ENCODE data around the gene CCT8L2.
"Not testable (repeated sequence)": the region's sequence is repeated elsewhere in the genome, so short reads cannot be mapped to it uniquely, and the experiment has no call there.

The CCT8L2 gene

GRCh38 chr22:16625018-16625417 lies 32.4 kb upstream of the CCT8L2 start:
- H3K9me3 ChIP-seq (replicated peaks in 1 of 2; ENCODE audit: control insufficient read depth in 2 of 2, insufficient read depth in 1 of 2, low read depth in 1 of 2, low read length in 2 of 2); H3K4me1 ChIP-seq (ENCODE audit: control insufficient read depth in 2 of 2, insufficient read depth in 1 of 2, low read depth in 1 of 2, low read length in 2 of 2); H3K14ac ChIP-seq (ENCODE audit: low read length); H2BK15ac ChIP-seq (ENCODE audit: low read length); DNase-seq (ENCODE audit: low spot score); H2BK12ac ChIP-seq (ENCODE audit: low read length); H3K4me3 ChIP-seq (ENCODE audit: low read length in 2 of 2); H3K27me3 ChIP-seq (ENCODE audit: control insufficient read depth in 3 of 3, insufficient read depth in 3 of 3, low read depth in 1 of 3, low read length in 3 of 3); H3K18ac ChIP-seq (ENCODE audit: low read length); H3K4ac ChIP-seq (ENCODE audit: low read length); H3K23ac ChIP-seq (ENCODE audit: low read depth, low read length, poor library complexity); H2BK5ac ChIP-seq (ENCODE audit: low read length); H3K9ac ChIP-seq (ENCODE audit: low read depth, low read length, poor library complexity); H3K36me3 ChIP-seq (replicated peaks in 1 of 2; ENCODE audit: control insufficient read depth in 2 of 2, insufficient read depth in 2 of 2, low read length in 2 of 2); H2BK120ac ChIP-seq (ENCODE audit: low read depth, low read length); H2AK5ac ChIP-seq (ENCODE audit: low read depth, low read length); H3K4me2 ChIP-seq (ENCODE audit: insufficient read depth, low read length, poor library complexity, severe bottlenecking); H2AFZ ChIP-seq (ENCODE audit: low read length); H4K8ac ChIP-seq (ENCODE audit: low read depth, low read length); H3K27ac ChIP-seq (replicated peaks; ENCODE audit: low read length); H4K91ac ChIP-seq (ENCODE audit: low read depth, low read length, poor library complexity); H3K79me1 ChIP-seq (ENCODE audit: low read depth, low read length): not testable (repeated sequence)
- no CpG with 5 or more reads among the region's 2 CpGs for WGBS, 2 donors (ENCODE audit: extremely low coverage in 2 of 2, insufficient read length in 2 of 2, insufficient replicate concordance in 1 of 2)

GRCh38 chr22:16623595-16623994 lies 31.0 kb upstream of the CCT8L2 start:
- not testable (repeated sequence) for H3K4me1 ChIP-seq (ENCODE audit: control insufficient read depth in 2 of 2, insufficient read depth in 1 of 2, low read depth in 1 of 2, low read length in 2 of 2); H2BK15ac ChIP-seq (ENCODE audit: low read length); H4K91ac ChIP-seq (ENCODE audit: low read depth, low read length, poor library complexity); H3K4me2 ChIP-seq (ENCODE audit: insufficient read depth, low read length, poor library complexity, severe bottlenecking); H2AK5ac ChIP-seq (ENCODE audit: low read depth, low read length); H2BK12ac ChIP-seq (ENCODE audit: low read length); H3K79me1 ChIP-seq (ENCODE audit: low read depth, low read length); H3K27ac ChIP-seq (replicated peaks; ENCODE audit: low read length); H3K4ac ChIP-seq (ENCODE audit: low read length); H4K8ac ChIP-seq (ENCODE audit: low read depth, low read length); H3K23ac ChIP-seq (ENCODE audit: low read depth, low read length, poor library complexity); H3K36me3 ChIP-seq (replicated peaks in 1 of 2; ENCODE audit: control insufficient read depth in 2 of 2, insufficient read depth in 2 of 2, low read length in 2 of 2); H3K9me3 ChIP-seq (replicated peaks in 1 of 2; ENCODE audit: control insufficient read depth in 2 of 2, insufficient read depth in 1 of 2, low read depth in 1 of 2, low read length in 2 of 2); H3K18ac ChIP-seq (ENCODE audit: low read length); H2BK120ac ChIP-seq (ENCODE audit: low read depth, low read length); H2BK5ac ChIP-seq (ENCODE audit: low read length); H3K4me3 ChIP-seq (ENCODE audit: low read length in 2 of 2); H3K14ac ChIP-seq (ENCODE audit: low read length); H3K27me3 ChIP-seq (ENCODE audit: control insufficient read depth in 3 of 3, insufficient read depth in 3 of 3, low read depth in 1 of 3, low read length in 3 of 3); H3K9ac ChIP-seq (ENCODE audit: low read depth, low read length, poor library complexity); DNase-seq (ENCODE audit: low spot score); H2AFZ ChIP-seq (ENCODE audit: low read length)

GRCh38 chr22:16617516-16617915 lies 24.9 kb upstream of the CCT8L2 start:
- not testable (repeated sequence) for H3K4me3 ChIP-seq (ENCODE audit: low read length in 2 of 2); H3K9me3 ChIP-seq (replicated peaks in 1 of 2; ENCODE audit: control insufficient read depth in 2 of 2, insufficient read depth in 1 of 2, low read depth in 1 of 2, low read length in 2 of 2); H3K27ac ChIP-seq (replicated peaks; ENCODE audit: low read length); H2BK120ac ChIP-seq (ENCODE audit: low read depth, low read length); H3K23ac ChIP-seq (ENCODE audit: low read depth, low read length, poor library complexity); DNase-seq (ENCODE audit: low spot score); H2AFZ ChIP-seq (ENCODE audit: low read length); H4K8ac ChIP-seq (ENCODE audit: low read depth, low read length); H3K4me1 ChIP-seq (ENCODE audit: control insufficient read depth in 2 of 2, insufficient read depth in 1 of 2, low read depth in 1 of 2, low read length in 2 of 2); H4K91ac ChIP-seq (ENCODE audit: low read depth, low read length, poor library complexity); H2BK12ac ChIP-seq (ENCODE audit: low read length); H3K9ac ChIP-seq (ENCODE audit: low read depth, low read length, poor library complexity); H3K4ac ChIP-seq (ENCODE audit: low read length); H3K27me3 ChIP-seq (ENCODE audit: control insufficient read depth in 3 of 3, insufficient read depth in 3 of 3, low read depth in 1 of 3, low read length in 3 of 3); H3K4me2 ChIP-seq (ENCODE audit: insufficient read depth, low read length, poor library complexity, severe bottlenecking); H2BK15ac ChIP-seq (ENCODE audit: low read length); H3K36me3 ChIP-seq (replicated peaks in 1 of 2; ENCODE audit: control insufficient read depth in 2 of 2, insufficient read depth in 2 of 2, low read length in 2 of 2); H3K79me1 ChIP-seq (ENCODE audit: low read depth, low read length); H2BK5ac ChIP-seq (ENCODE audit: low read length); H2AK5ac ChIP-seq (ENCODE audit: low read depth, low read length); H3K18ac ChIP-seq (ENCODE audit: low read length); H3K14ac ChIP-seq (ENCODE audit: low read length)
- no CpG with 5 or more reads among the region's 3 CpGs for WGBS, 2 donors (ENCODE audit: extremely low coverage in 2 of 2, insufficient read length in 2 of 2, insufficient replicate concordance in 1 of 2)

GRCh38 chr22:16616390-16616938 lies 23.9 kb upstream of the CCT8L2 start:
- H3K79me1 ChIP-seq (ENCODE audit: low read depth, low read length); H3K14ac ChIP-seq (ENCODE audit: low read length); DNase-seq (ENCODE audit: low spot score); H3K23ac ChIP-seq (ENCODE audit: low read depth, low read length, poor library complexity); H2BK5ac ChIP-seq (ENCODE audit: low read length); H3K27ac ChIP-seq (replicated peaks; ENCODE audit: low read length); H2BK12ac ChIP-seq (ENCODE audit: low read length); H3K4ac ChIP-seq (ENCODE audit: low read length); H2AFZ ChIP-seq (ENCODE audit: low read length); H3K4me2 ChIP-seq (ENCODE audit: insufficient read depth, low read length, poor library complexity, severe bottlenecking); H2AK5ac ChIP-seq (ENCODE audit: low read depth, low read length); H3K36me3 ChIP-seq (replicated peaks in 1 of 2; ENCODE audit: control insufficient read depth in 2 of 2, insufficient read depth in 2 of 2, low read length in 2 of 2); H3K9me3 ChIP-seq (replicated peaks in 1 of 2; ENCODE audit: control insufficient read depth in 2 of 2, insufficient read depth in 1 of 2, low read depth in 1 of 2, low read length in 2 of 2); H2BK15ac ChIP-seq (ENCODE audit: low read length); H3K9ac ChIP-seq (ENCODE audit: low read depth, low read length, poor library complexity); H3K27me3 ChIP-seq (ENCODE audit: control insufficient read depth in 3 of 3, insufficient read depth in 3 of 3, low read depth in 1 of 3, low read length in 3 of 3); H3K4me3 ChIP-seq (ENCODE audit: low read length in 2 of 2); H4K8ac ChIP-seq (ENCODE audit: low read depth, low read length); H4K91ac ChIP-seq (ENCODE audit: low read depth, low read length, poor library complexity); H3K4me1 ChIP-seq (ENCODE audit: control insufficient read depth in 2 of 2, insufficient read depth in 1 of 2, low read depth in 1 of 2, low read length in 2 of 2); H2BK120ac ChIP-seq (ENCODE audit: low read depth, low read length); H3K18ac ChIP-seq (ENCODE audit: low read length): not testable (repeated sequence)
- no CpG with 5 or more reads among the region's 3 CpGs for WGBS, 2 donors (ENCODE audit: extremely low coverage in 2 of 2, insufficient read length in 2 of 2, insufficient replicate concordance in 1 of 2)
